HG03565 (cell line): ENCODE data around the gene PINK1.

Source experiments
- ATAC-seq: cut with Tn5 transposase; IDR thresholded peaks from one replicate; pipeline ENCODE4 v1.9.1; 2021; ENCODE audit warnings: mild to moderate bottlenecking, moderate library complexity; ENCODE audit not compliant: unreplicated experiment

The PINK1 gene

DNA sequence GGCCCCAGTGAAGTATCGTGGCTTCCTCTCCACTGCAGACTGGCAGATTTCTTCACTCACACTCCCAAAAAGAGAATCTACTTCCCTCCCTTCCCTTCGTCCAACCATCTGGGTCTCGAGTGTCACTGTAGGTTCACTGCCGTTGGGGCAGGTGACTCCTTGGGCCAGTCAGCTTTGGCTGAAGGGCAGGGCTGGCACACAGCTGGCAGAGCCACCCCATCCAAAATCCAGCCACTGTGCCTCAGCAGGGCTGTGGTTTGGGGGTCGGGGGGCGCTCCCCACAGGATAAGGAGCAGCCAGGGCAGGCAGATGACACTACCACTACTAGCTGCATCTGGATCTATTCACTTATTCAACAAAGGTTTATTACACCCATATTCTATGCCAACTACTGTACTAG is 9.8 kb downstream of the PINK1 start:
- no peak for ATAC-seq

DNA sequence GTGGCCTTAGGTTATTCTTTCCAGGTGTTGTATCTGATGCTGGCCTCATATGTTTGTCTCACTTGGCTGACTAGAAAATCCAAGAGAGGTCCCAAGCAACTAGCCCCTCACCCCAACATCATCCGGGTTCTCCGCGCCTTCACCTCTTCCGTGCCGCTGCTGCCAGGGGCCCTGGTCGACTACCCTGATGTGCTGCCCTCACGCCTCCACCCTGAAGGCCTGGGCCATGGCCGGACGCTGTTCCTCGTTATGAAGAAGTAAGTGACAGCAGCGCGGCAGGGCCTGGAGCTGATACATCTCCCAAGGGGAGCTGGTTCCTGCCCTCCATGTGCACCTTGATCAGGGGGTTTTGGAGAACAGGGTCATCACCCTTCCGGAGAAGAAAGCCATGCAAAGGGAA is 11.2 kb downstream of the PINK1 start:
- ATAC-seq: no peak

DNA sequence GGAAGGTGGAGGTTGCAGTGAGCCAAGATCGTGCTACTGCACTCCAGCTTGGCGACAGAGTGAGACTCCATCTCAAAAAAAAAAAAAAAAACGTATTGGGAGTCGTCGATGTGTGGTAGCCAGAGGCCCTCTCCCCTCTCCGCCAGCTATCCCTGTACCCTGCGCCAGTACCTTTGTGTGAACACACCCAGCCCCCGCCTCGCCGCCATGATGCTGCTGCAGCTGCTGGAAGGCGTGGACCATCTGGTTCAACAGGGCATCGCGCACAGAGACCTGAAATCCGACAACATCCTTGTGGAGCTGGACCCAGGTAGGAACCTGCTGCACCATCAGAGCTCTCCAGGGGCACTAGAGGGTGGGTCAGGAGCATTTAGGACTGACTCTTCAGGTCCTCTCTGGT is 12.2 kb downstream of the PINK1 start:
- no peak for ATAC-seq

DNA sequence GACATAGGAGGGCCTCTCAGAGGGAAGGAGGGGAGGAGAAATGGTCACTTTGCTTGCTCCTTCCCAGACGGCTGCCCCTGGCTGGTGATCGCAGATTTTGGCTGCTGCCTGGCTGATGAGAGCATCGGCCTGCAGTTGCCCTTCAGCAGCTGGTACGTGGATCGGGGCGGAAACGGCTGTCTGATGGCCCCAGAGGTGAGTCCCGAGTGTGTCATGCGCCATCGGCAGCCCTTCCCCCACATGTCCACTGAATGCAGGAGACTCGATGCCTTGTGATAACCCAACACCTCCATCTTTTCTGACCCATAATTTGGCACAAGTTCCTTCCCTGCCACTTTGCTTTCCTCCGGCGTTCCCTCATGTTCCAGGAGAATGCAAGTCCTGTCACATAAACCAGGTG is 15.2 kb downstream of the PINK1 start:
- no peak for ATAC-seq

DNA sequence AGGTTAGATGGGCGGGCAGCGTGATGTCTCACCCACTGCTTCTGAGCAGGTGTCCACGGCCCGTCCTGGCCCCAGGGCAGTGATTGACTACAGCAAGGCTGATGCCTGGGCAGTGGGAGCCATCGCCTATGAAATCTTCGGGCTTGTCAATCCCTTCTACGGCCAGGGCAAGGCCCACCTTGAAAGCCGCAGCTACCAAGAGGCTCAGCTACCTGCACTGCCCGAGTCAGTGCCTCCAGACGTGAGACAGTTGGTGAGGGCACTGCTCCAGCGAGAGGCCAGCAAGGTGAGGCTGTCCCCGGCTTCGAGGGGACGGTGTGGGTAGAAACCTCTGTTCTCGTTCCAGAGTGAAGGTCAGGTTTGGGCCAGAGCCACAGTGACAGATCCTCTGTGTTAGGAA is 15.7 kb downstream of the PINK1 start:
- no peak for ATAC-seq

DNA sequence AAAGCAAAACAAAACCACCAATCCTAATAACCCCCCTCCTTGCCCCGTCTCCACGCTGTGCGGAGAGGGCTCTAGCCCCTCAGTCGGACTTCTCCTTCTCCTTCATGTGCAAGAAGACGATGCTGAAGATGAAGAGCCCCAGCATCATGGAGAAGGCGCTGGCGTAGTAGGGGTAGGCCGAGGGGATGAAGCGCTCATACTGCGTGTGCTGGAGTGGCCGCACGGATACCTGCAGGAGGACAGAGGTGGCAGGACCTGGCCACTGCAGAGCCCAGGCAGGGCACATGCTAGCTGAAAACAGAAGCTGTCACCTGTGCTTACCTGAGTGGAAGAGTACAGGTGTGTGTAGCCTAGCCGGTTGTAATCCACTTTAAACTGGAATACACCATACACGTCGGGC is 19.0 kb downstream of the PINK1 start:
- ATAC-seq: no peak

DNA sequence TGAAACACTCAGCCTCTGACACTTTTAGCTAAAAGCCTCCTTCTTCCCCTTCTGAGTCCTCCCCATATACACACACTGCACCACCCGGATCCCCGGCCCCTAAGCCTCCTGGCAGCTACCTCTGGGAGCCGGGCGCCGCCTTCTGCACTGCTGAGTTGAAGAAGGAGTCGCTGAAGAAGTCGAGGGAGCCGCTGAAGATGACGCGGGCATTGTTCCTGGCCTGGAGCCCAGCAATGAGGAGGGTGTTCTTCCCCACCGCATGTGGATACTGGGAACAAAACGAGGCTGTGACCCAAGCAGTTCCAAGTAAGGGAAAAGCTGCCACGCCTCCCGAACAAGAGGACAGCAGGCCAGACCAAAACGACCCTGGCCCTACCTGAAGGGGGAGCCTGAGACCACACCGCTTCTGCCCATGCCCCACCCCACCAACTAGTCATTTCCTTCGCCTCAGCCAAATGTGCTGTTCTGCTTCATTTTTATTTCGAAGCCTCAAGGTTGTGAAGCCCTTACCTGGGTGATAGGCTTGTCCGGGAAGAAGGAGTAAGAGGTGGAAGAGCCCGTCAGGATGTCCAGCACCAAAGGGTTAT is 20.9 kb downstream of the PINK1 start:
- no peak for ATAC-seq

DNA sequence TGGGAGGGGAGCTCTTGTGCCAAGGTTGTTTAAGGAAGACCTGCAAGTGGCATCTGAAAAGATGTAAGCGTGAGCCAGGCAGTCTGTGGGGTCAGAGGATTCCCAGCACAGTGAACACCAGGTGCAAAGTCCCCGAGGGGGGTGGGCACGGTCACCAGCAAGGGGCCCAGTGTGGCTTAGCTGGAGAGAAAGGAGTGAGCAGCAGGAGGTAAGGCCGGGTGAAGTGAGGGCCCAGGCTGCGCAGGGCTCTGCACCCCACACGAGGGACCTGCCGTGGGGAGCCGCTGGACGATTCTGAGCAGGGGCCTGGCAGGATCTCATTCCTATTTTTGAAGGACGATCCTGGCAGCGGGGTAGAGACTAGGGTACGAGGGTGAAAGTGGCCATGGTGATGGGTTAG is 23.8 kb downstream of the PINK1 start:
- no peak for ATAC-seq

DNA sequence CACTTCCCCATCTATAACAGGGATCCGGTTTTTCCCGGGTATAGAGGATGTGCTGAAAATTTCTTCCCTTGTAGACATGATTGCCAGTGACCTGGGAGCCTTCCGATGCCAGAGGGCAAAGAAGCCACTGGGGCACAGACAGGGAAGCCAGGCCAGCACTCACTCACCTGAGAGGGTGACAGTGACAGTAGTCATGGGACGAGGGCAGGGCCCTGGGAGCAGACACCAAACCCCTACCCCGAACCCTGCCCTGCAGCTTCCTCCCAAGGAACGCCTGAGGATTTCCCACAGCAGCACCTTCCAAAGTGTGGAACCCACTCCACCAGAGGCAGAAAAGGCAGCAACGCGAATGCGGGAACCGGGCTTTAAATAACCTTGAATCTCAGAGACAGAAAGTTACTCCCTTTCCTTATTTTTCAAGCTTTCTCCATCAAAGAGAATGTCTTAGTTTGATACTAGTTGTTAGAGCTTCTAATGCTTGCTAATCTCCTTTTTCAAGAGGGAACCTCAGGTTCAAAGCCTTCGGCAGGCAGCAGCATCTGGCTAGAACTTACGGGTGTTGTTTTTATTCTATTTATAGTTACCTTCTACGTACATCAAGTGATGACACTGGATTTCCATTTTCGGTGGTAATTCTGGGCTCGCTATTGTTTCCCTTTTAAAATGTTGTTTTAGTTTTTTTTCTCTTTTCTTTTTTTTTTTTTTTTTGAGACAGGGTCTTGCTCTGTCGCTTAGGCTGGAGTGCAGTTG is 25.1 kb downstream of the PINK1 start:
- no peak for ATAC-seq

DNA sequence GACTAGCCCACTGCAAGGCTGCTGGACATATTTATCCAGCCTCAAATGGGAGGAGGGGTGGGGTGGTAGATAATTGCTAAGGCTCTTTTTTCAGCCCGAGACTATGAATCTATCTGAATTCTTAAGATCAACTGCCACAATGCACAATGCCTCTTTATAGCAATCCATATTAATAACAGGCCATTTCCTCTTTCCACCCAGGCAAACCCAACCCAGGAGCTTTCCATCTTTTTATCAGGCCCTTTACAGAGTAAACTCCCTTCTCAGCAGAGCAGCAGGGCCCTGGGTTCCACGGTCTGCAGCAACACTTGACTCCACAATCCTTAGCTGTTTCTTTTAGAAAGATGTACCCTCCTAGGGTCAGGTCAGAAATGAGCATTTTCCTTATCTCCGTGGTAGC is 27.1 kb downstream of the PINK1 start:
- no peak for ATAC-seq

DNA sequence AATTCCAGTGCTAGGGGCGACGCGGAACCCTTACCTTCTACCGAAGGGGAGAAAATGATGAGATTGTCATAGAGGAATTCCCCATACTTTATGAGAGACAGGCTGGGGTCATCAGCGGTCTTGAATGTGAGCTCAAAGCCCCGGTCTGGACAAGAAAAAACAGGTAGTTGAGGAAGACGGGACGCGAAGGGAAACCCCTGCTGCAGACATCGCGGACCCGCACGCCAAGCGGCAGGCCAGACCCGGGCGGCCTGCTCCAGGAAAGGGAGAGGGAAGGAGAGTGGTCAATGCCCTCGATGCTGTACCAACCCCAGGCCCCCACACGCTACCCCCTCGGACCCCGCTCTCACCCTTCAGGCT is 27.6 kb downstream of the PINK1 start:
- ATAC-seq: no peak

DNA sequence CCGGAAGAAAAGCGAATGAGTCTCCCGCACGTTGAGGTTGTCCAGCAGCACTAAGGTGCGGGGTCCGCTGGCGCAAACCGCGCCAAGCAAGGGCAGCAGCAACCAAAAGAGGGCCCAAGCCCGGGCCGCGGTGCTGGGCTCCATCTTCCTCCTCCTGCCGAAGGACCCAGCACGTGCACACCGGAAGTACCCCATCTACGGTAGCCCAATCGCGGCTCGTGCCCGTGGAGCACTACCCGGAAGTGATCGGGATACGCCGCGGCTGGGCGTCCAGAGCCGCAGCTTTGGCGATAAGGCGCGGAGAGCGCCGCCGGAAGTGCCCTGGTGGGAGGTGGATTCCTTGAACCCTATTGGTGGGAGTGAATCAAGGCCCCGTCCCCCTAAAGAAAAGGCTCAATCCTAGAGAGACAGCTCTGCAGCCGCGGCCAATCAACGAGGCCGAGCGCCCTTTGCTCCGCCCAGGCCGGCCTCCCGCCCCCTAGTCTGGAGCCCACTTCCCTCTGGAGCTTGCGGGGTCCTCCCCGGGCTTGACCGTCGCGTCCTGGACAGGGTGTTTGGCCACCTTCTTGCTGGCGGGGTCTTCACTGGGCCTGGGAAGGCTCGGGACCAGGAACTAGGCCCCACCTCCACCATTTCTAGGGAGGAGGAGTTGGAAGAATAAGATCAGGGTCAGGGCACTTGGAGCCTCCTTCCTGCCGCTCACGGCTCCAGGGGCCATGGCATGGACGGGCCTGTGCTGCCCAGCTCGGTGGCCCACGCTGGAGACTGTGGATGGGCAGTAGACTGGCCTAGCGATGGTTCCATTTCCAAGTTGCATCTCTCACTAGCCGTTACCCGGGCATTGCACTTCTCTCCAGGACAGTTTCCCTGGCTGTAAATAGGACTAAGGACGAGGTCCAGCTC is 28.2 kb downstream of the PINK1 start, which contains the start of gene DDOST:
Gene DDOST, minus strand, starts transcription at position 163 of the 903 bp plus-strand sequence. Its CDS starts 19 bp downstream, at position 144.
- peak; percentile 89 for ATAC-seq

DNA sequence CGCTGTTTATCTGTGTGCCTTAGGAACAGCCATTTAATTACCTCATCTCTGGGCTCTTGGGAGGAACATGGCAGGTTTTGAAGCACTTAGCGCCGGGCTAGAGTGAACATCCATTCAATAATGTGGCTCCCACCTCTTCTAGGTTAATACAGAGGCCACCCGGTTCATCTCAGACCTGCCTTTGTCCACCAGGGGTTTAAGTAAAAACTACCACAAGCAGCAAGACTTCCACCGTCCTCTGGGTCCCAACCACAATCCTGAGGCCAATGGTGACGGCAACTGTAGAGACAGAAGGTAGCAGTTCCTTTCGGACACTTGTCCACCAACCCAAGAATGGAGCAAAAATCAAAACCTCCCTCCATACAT is 28.8 kb downstream of the PINK1 start:
- no peak for ATAC-seq

DNA sequence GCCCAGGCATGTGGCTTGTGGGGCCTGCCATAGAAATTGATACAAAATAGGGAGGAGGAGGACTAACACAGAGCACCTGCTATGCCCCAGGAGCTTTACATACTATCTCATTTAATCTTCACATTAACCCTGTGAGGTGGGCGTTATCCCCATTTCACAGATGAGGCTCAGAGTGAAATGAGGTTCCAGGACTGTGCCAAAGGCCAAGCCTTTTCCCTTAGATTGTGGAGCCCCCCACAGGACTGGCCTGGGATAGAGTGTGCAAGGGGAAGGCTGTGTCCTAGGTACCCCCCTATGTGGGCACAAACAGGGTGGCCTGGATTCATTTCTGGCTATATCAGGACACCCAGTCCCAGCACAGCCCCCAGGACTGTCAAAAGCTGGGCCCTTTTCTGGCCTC is 30.1 kb downstream of the PINK1 start:
- no peak for ATAC-seq

DNA sequence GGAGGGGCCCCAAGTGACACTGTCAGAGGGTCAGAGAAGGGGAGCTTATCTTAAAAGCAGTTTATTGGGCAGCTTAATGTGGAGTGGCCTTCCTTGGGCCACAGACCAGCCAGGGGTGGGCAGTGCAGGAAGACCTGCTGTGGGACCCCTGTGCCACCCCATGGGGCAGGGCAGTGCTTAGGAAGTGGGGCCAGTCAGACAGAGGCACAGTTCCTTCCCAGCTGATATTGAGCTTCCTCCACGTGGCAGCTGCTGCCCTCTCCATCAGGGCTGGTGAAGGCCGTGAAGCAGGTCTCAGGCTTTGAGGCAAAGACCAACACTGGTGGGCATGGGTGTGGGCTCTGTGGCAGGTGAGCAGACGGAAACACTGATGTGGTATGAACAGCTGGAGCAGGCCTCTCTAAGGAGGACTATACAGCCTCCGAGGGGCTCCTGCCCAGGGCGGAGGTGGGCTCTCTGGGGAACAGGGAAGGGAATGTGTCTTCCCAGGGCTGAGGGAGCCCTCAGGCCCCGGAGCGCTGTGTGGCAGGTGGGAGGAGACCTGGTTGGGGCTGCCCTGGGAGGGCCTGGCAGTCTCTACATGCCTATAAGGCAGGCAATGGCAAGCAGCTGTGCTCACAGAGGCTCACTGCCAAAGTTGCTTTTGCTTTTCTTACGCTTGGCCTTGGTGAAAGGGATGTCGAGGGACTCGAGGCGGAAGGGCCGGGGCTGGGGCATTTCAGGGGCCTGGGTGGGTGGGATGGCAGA is 30.9 kb downstream of the PINK1 start:
- no peak for ATAC-seq

DNA sequence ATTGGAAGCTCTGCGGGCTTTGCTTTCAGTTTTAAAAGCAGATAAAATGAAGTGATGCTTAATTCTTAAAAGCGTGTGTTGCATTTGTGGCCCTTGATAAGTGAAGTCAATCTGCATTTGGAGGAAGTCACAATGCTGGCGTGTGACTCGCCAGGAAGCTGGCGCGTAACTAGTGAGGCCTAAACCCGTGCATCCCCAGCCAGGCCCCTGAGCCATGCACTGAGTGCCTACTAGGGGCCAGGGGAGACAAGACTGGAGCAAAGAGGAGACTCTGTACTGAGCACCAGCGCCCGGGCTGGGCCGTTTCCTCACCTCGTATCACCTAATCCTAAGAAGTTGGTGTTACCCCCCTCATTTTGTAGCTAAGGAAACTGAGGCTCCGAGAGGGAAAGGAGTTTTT is 32.5 kb downstream of the PINK1 start:
- ATAC-seq: no peak

DNA sequence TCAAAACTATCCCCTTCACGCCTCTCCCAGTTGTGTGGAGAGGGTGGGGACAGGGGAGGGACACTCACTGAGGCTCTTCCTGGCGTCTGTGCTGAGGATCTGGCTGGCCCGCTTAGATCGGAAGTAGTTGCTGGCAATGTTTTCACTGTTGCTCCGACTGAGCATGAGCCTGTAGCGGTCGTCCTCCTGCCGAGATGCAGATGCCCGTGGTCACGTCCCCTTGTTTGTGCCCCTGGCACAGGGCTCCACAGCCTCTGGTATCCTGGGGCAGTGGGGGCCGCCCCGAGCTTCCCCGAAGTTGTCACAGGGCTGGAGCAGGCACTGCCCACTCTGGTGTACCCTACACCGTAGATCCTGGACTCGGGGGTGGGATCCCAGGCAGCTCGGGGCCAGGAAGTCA is 32.9 kb downstream of the PINK1 start:
- no peak for ATAC-seq

DNA sequence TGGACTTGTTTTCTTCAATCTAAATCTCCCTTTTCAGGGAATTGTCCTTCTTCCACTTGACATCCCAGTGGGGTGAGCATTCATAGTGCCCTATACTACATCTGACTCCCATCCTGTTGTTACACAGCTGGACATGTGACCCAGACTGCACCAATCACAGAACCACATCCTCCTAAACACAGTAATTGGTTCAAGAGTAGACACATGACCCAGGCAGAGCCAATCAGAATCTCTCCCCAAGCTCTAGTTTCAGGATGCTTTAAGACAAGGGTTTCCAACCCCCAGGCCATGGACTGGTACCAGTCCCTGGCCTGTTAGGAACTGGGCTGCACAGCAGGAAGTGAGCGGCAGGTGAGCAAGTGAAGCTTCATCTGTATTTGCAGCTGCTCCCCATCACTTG is 33.5 kb downstream of the PINK1 start:
- no peak for ATAC-seq

DNA sequence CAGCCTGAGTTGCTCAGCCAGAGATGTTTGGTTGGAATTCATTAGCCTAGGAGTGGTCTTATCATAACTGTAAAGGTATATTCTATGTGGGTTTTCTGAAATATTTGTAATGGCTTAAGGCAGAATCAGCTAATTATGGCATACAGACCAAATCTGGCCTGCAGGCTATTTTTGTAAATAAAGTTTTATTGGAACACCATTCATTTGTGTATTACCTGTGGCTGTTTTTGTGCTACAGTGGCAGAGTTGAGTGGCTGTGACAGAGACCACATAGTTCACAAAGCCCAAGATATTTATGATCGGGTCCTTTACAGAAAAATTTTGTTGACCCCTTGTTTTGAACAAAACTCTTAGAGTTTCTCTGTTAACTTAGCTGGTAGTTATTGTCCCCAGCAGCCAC is 35.3 kb downstream of the PINK1 start:
- no peak for ATAC-seq

DNA sequence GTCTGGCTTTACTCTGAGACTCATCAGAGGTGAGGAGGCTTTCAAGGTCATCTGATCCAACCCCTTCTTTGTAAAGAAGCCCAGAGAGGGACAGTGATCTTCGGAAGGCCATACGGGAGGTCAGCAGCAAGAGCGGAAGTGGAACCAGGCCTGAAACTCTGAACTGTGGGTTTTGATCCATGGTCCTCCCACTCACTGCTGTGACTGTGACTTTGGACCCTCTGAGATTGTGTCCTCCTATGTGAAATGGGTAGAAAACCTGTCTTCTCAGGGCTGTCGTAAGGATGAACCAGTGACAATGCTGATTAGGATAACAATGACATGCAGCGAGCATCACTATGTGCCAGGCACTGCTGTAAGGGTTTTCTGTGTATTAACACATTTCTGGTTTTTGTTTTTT is 37.7 kb downstream of the PINK1 start:
- ATAC-seq: no peak

DNA sequence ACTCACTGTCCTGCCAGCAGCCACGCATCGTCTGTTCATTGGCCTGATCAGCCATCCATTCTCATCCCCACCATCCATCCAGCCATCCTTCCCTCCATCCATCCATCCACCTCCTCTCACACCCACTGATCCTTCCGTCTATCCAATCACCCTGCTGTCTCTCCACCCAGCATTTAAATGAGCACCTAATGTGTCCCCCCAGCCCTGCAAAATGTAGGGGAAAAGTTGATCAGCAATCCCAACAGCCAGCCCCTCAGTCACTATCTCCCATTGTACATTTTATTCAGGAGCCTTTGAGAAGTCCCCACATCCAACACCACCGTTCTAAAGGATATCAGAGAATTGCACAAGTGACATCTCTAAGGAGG is 39.0 kb downstream of the PINK1 start:
- ATAC-seq: no peak
